Left kidney (tissue), 2 donors: ENCODE results near the gene SCUBE2. TPM values are rescaled to one million over a fixed set of nuclear protein-coding genes. Genes with fewer than 3 reads are reported as not detected.
"Not testable (repeated sequence)": the region's sequence is repeated elsewhere in the genome, so short reads cannot be mapped to it uniquely, and the experiment has no call there.

Experiments
- DNase-seq: peaks from one replicate; pipeline ENCODE4 v3.0.0-alpha.2; 2013
- polyA plus RNA-seq: library from polyadenylated mRNA; unstranded; fragments of 120-200 nt; gene quantifications from one replicate; pipeline ENCODE4 v1.2.1, GENCODE V29; 2013; ENCODE audit not compliant: insufficient read length

The SCUBE2 gene
- polyA plus RNA-seq, 1 donor = 6.8 TPM

DNA sequence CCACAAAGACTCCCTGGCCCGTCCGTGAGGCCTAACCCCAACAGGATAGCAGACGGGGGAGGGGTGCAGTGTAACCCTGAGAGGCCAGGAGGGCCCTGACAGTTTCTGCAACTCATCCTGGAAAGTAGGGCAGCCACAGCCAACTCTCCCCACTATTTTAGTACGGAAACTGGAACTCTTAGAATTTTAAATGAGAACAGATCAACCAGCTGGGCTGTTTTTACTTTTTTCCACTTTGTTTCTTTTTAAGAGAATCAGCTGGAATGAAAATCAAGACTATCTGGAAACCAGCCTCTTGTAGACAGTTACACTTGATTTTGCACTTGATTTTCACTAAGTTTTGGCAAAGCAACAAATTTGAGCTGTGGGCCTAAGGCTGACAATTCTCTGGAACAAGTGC, 44.9 kb downstream of the SCUBE2 start:
- no peak for DNase-seq

DNA sequence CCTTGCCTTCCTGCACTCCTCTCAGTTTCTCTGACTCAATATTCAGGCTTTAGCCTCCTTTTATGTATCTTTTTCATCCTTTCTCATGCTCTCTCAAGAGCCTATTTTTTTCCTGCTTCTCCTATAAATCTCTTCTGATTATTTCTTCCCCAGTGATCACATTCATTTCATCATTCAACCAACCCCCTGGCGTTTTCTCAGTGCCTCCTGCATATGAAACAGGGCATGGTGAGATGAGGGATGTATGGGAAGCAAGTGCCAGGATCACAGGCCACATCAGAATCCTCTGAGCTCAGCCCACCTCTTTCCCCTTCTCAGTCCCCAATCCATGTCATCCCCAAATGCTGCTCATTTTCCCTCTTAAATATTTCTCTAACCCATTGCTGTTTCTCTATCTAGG, 48.9 kb downstream of the SCUBE2 start:
- DNase-seq = no peak

DNA sequence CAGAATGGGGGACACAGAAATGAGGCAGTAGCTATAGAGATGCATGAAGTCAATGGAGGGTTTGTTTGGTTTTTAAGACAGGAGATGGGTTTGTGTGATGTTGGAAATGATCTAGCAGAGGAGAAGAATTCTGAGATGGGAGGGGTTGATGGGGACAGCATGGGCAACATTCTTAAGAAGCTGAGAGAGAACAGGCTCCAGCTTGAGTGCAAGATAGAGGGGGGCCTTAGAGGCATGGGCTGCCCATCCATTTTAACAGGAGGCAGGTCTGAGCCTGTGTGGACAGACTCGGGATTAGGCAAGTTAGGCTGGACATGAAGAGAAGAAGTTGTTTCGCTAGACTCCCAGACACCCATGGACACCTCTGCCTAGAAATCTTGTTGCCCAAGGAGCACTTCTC, 49.7 kb downstream of the SCUBE2 start:
- DNase-seq = no peak

DNA sequence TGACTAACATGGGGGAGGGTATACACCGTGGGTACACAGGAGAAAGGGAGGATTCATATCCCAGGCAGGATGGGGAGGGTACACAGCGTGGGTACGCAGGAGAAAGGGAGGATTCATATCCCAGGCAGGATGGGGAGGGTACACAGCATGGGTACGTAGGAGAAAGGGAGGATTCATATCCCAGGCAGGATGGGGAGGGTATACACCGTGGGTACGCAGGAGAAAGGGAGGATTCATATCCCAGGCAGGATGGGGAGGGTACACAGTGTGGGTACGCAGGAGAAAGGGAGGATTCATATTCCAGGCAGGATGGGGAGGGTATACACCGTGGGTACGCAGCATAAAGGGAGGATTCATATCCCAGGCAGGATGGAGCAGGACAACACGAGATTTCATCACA, 51.0 kb downstream of the SCUBE2 start:
- DNase-seq = no peak

DNA sequence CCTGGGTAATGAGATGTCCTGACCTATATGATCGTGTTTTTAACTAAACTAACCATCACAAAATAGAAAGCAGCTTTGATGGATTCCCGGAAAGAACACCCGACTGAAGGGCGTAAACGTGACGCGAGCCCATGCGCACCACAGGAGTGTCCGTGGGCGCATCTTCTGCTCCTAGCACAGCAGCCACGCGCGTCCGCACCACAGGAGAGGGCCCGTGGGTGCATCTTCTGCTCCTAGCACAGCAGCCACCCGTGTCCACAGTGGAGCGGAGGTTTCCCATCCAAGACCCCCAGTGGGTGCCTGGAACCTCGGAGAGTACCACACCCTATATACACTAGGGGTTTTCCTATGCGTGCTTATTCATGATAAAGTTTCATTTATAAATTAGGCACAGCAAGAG, 51.5 kb downstream of the SCUBE2 start:
- no peak for DNase-seq

DNA sequence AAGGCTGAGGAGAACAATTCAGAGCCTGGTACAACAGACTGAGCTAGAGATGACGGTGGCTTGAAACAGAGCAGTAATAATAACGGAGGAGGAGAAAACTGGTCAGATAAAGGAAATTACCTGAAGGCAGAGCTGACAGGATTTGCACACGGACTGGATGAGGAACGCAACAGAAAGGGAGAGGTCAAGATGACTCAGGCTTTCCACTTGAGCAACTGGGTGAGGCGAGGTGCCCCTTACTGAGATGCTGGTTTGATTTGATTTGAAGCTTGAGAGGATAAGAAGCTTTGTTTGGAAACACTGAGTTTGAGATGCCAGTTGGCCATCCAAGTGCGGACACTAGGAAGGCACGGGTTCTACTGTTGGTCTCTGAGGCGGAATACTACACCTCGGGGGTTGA, 52.2 kb downstream of the SCUBE2 start:
- no peak for DNase-seq

DNA sequence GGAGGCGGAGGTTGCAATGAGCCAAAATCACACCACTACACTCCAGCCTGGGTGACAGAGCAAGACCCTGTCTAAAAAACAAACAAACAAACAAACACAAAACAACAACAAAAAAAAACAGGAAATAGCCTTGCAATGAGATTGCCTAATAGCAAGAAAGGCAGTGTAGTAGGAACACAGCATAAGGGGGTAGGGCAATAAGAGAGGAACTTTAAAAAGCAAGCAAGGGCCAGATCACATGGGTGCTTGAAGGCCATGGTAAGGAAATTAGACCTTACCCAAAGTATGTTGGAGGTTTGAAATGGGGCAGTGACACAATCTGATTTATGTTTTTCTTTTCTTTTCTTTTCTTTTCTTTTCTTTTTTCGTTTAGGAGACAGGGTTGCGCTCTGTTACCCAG, 52.9 kb downstream of the SCUBE2 start:
- DNase-seq = no peak

DNA sequence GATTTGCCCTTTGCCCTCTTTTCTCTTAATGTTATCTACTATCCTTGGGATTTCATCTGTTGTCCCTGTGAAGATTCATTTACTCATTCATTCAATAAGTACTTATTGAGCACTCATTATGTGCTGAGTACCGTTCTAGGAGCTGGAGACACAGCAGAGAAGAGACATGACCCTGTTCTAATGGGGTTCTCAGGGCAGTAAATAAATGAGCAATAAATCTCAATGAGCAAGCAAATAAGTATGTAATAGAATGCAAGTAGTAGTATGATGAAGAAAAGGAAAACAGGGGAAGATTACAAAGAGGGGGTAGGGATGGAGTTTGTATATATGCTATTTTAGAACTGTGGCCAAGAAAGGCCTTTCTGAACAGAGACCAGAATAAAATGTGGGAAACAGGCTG, 53.4 kb downstream of the SCUBE2 start:
- DNase-seq = no peak

DNA sequence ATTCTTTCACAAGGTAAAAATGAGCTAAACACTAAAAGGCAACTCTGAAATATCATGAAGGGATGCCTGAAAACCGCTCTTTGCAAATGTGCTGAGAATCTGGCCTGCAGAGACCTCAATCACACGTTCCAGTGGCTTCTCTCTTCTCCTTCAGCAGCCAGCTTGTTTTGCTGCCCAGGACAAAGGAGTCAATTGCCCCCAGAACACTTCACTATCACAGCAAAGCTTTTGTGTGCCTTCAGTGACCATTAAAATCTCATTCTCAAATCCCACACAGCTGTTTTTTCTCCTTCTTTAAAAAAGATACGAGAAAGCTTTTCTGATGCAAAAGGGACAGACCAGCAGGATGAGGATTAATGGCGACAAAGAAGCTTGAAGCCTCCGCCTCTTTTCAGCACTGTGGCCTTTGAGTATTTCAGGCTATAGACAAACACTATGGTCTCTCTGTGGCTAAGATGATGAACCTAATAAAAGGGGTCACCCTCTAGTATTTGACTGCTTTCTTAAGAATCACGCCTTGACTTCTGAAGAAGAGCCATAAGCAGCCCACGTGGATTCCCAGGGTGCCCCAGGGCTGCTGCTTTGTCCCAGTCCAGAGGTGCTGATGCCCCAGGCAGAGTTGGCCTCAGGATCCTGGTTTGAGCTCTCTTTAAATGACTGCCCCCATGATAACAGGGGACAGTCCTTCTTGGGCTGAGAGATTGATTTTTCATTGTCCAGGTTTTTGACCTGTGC, 54.2 kb downstream of the SCUBE2 start:
- DNase-seq = no peak

DNA sequence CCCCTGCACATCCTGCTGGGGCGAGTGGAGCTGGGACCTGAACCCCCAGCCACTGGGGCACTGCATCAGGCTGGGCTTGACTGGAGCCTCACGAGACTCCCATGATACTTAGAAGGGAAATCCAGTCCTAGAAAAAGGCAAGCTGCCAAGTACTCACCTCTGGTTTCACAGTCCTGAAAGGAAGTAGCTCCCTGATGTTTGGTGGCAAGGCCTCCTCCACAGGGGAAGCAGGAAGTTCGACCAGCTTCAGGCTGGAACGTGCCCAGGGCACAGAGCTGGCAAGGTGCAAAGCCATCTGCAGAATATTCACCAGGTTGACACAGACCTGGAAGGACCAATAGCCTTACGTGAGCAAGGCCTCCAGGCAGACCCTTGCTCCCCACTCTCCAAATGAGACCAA, 60.8 kb downstream of the SCUBE2 start:
- no peak for DNase-seq

DNA sequence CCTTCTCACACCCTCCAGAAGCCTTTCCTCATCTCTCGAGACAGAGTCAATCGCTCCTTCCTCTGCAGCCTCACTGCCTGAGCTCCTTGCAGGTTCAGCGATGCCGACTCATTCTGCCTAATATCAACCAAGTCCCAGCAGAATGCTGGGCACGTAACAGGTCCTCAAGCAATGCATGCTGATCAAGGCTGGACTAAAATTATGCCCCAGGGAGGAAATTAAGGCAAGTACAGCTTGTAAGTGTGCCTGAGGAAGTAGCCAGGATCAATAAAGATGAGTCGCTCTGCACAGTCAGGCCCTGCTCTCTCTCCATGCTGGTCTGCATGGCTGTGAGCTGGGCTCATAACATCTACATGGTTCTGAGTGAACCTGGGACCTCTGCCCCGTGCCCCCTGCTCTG, 62.0 kb downstream of the SCUBE2 start:
- DNase-seq = no peak

DNA sequence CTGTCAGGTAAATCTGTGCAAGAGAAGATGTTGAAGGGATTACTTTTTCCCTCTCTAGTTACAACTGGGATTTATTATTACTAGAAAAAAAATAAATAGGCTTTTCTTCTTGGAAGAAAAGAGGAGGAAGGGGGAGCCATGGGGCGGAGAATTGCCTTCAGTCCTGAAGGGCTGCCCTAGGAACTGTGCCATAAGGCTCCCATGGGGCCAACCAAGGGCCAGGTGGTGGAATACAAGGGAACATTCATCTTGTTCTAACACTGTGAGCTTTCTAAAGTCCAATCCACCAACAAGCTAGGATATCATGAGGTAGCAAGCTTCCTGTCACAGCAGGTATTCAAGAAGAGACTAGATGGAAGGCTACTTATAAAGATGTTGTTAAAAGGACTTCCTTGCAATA, 62.8 kb downstream of the SCUBE2 start:
- no peak for DNase-seq

DNA sequence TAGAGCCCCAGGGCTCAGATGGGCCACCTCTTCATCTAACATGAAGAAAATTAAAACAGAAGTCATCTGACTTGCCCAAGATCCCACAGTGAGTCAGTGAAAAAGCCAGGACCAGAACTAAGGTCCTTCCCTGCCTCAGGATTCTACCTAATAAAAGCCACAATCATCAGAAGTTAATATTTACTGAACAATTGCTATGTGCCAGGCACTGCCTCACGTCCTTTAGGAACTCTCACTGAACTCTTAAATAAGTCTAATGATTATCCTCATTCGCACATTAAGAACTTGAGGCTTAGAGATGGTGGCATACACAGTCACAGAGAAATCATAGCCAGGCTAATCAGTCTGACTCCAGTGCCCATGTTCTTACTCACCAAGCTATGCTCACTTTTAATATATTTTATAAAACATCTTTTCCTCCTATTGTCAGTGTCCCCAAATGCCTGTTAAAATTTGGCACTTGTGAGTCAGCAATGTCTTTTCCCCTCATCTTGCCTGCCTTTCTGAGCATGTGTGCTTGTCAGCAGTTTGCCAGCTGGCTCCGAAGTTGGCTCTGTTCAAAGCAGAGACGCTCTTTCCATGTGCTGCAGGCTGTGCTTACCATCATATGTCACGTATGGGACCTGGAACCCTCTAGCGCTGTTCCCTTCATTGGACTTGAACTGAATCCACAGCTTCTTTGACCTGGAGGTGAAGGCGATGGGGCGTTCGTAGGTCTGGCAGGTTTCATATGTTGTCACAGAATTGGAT, 66.1 kb downstream of the SCUBE2 start:
- no peak for DNase-seq

DNA sequence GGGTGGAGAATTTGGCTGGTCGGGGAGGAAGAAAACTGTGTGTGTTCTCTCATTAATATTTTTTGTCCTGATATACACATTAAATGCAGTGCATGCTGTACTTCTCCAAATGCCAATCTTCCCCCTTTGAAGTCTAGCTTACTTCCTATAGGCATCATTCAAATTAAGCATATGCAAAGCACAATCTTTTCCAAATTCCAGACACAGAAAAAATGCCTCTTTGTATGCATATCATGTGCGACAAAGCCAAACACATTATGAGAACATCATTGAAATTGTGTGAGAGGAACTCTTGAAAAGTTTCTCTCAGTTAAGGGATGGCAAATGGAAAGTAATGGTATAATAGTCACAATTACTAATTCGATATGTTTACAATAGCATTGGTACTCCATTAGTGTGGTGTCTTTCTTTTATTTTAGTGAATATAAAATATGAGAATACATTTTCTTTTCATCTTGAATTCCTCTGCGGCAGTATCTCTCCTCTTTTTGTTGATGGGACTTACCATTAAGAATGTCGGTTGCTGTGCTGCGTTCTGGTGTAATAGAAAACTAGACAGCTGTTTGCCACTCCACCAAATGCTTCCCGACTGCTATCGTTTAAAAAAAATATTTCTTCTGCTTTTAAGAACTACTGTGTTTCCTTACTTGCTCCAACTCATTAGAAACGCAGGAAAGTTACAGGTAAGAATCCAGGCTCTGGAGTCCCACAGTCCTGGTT, 68.3 kb downstream of the SCUBE2 start:
- no peak for DNase-seq

DNA sequence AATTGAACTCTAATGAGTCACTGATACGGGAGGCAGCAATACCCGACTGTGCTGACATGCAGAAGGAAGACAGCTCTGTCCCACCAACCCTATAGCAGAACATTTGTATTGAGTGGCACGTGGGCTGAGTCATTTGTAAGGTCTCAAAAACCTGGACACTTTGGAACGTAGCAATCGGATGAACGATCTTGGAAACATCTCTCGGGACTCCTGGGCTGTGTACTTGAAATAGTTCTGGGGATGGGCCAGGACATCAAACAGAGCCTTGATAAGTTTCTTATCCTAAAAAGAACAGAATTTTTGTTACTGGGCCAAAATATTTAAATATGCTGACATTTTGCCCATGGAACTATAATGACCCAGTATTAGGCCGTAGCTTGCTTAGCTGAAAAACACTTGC, 70.5 kb downstream of the SCUBE2 start:
- DNase-seq = no peak

DNA sequence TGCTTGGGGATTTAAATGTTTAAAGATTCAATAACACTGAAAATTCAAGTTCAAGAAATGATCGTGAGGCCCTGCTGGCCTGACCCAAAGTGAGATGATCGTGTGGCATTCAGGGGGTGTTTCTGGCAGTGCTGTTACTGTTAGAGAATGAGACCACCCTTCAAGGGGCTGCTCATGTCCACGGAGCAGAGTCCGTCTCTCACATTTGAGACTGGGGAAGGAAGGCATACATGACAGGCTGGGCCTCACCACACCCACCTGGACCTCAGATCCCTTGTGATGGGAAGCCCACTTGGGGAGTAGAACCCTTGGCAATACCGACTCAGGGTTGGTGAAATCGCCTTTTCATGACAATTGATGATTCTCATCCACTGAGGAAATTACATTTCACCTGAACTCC, 71.5 kb downstream of the SCUBE2 start:
- DNase-seq = no peak

DNA sequence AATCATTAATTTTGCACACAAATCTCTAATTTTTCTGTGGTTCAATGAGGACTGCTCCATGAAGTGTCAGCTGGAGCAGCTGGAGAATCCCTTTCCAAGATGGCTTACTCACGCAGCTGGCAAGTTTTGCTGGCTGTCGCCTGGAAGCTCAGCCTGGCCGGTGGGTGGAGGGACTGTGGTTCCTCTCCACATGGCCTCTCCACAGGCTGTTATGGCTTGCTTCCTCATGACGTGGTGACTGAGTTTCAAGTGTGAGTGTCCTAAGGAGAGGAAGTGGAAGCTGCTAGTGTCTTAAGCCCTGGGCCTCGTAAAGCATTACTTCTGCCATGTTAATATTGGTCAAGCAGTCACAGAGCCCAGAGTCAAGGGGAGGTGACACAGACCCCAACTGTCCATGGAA, 73.6 kb downstream of the SCUBE2 start:
- no peak for DNase-seq

DNA sequence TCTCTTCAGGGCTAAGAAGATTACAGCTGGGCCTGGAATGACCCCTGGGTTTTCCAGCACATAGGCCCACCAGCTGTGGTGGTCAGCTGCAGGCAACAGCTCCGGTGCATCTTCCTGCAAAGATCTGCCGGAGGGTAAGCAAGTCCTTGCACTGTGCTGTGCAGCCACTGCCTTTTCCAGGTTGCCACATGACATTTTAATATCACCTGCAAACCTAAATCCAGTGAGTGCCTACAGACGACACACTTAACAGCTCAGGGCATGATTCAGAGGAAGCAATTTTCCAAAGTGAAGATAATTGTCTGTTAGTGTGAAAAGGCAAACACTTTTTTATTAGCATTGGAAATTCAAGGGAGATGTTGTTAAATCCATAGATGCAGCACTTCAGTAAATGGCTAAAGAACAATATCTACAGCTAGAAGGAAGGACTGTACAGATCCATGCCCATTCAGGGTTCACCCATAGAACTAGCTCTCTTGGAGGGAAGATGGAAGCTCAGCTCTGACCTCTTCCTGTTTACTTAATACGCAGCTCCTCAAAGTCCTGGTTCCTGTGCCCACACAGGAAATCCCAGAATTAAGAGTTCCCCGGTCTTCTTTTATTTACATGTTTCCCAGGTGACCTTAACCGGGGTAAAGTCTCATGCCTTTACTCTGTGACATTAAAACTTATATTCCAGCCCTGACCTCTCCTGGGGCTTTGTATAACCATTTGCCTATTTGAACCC, 74.3 kb downstream of the SCUBE2 start:
- no peak for DNase-seq

DNA sequence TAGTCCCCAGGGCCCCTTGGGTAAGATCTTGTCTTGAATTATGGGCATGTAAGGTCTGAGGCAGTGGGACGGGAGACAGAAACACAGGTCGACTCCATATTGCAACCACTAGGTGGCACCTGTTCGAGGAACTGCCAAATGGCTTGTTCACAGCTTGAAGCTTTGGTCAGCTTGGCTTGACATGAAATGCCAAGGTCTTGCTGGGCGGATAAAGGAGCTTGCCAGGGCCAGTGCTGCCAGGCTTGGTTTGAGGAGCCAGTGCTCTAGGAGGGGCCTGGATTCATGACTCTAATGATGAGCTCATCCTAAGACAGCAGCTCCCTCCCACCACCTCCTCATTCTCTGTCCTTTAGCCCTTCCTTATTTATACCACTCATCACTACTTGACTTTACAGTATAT, 75.7 kb downstream of the SCUBE2 start:
- peak; percentile 70 for DNase-seq

DNA sequence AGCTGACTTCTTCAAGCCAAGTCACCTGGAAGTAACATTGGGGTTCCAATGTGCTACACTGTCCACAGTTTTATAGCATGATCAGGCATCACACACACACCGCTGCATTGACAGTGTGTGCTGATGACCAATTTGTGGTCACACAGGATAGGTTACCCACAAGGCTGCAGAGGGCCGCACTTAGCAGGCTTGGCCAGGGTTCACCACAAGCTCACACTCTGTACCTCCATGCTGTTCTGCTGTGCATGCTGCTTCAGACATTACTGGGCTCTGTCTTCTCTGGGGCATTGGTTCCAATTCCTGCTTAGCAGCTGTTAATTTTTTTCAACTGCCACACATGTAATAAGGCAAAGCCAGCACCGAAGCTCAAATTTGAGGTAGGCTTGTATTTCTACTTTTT, 76.6 kb downstream of the SCUBE2 start:
- no peak for DNase-seq

DNA sequence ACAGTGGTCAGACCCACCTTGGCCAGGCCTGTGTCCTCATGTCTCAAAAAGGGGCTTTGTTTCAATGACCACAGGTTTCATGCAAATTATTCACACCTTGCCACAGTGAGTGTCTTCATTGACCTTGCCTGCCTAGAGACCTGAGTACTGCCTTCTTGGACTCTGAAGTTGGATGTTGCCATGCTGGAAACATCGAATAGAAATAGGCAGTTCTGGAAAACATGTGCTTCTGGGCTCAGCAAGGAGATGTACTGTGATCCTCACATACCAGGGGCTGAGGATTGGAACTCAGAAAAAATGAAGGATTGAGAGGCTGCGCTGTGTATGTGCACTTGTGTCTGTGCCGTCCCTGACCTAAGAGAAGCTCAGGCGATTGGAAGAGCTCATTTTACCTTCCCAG, 78.0 kb downstream of the SCUBE2 start:
- DNase-seq = no peak

DNA sequence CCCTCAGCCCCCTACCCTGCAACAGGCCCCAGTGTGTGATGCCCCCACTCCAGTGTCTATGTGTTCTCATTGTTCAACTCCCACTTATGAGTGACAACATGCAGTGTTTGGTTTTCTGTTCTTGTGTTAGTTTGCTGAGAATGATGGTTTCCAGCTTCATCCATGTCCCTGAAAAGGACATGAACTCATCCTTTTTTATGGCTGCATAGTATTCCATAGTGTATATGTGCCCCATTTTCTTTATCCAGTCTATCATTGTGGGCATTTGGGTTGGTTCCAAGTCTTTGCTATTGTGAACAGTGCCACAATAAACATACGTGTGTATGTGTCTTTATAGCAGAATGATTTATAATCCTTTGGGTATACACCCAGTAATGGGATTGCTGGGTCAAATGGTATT, 81.9 kb downstream of the SCUBE2 start:
- not testable (repeated sequence) for DNase-seq

DNA sequence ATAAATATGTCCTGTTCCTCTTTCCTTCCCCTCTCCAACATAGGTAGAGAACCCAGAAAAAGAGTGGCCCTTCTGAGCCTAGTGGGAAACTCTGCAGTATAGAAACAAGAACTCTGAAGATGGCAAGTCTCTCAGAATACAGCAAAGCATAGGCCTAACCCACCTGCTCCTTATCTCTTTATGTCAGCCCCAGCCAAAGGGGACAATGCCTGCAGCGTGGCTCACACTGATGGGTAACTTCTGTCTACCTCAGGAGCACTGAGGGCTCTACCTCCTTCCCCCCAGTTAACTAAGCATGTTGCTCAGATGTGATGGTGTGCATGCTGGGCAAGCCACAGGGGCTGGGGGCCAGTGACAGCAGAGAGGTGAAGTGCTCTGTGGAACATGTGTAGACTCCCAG, 82.7 kb downstream of the SCUBE2 start:
- no peak for DNase-seq
